Stimulated activated CD4-positive, alpha-beta T cell treated with anti-CD3 and anti-CD28 coated beads, TNF-alpha, amount 100 ng/mL, for 4 hours (primary cell): ENCODE results near the gene IRX2.

Experiments used
- DNase-seq, 3 experiments: peaks; one replicate each; pipeline ENCODE4 v3.0.0-alpha.2; 2020; ENCODE audit warnings: low read depth in 3 of 3

Gene IRX2

GRCh38 chr5:2697446-2698200 is 53.9 kb downstream of the IRX2 start:
- DNase-seq, result no peak

- DNase-seq, result no peak
Observed at GRCh38 chr5:2697041-2697440, 54.4 kb downstream of the IRX2 start.
